Measurements from ENCODE around the gene PHC2. TPM values are rescaled to one million over a fixed set of nuclear protein-coding genes. Genes with fewer than 3 reads are reported as not detected.
A peak's percentile ranks its signal among the peaks of the same experiment; 100 is the strongest.

Gene PHC2
- total and polyA plus RNA-seq, 9 of the 15 experiments (the other 6 are each of a cell fraction or from before 2014, with no cell fraction given): 3.1 to 67.6 (median 34.6) TPM

DNA sequence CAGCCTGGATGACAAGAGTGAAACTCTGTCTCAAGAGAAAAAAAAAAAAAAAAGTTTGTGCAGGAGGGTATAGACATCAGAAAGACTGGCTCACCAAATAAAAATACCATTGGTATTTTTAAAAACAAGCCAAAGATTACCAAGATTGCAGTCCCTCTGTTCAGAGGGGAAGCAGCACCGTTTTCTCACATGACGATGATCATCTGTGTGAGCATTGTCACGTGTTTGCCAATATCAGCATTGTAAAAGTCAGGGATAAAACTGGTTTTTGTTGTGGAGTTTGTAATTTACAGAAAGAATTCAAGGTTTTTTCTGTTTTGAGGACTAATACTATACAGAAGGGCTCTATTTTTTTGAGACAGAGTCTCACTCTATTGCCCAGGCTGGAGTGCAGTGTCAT, 148.1 kb downstream of the PHC2 start:
- Histone ChIP-seq H3K9ac (ENCODE audit: insufficient read depth in 1 of 2, low read depth in 2 of 2, low read length in 2 of 2) (no peak overlapping the region), H3K27me3 (ENCODE audit: control insufficient read depth in 2 of 2, insufficient read depth in 2 of 2, low read length in 2 of 2) (peaks cover 39 to 42% of the 10 kb centered on the region in 2 experiments), H3K27ac (ENCODE audit: extremely low read depth, low read depth, low read length) (no peak overlapping the region), H3K9me1 (ENCODE audit: control insufficient read depth, insufficient read depth, low read length) (no peaks in the 10 kb centered on the region), H3K4me1 (replicated peaks in 1 of 2; ENCODE audit: control insufficient read depth in 2 of 2, insufficient read depth in 2 of 2, low read length in 2 of 2) (peaks cover 0 to 10% of the 10 kb centered on the region in 2 experiments; a peak in 1 of 5 replicates), H3K4me3 (no peak overlapping the region), H3K79me2 (ENCODE audit: control insufficient read depth, insufficient read depth, low read length) (no peaks in the 10 kb centered on the region), H2AFZ (ENCODE audit: low read depth, low read length) (no peak overlapping the region), H3K4me2 (ENCODE audit: insufficient read depth, low read length) (no peak overlapping the region), H4K20me1 (replicated peaks; ENCODE audit: control insufficient read depth, insufficient read depth, low read length) (no peaks in the 10 kb centered on the region; the same call in 1 of the 2 replicates), H3K36me3 (ENCODE audit: control insufficient read depth, insufficient read depth, low read length) (no peaks in the 10 kb centered on the region), H3K9me3 (replicated peaks; ENCODE audit: control insufficient read depth, insufficient read depth, low read depth, low read length) (no peaks in the 10 kb centered on the region)
- 0% methylated on average over 3 of the region's 3 CpGs for WGBS (ENCODE audit: insufficient coverage, low coverage, missing lambda C conversion rate)
- intact Hi-C loops (cut with micrococcal nuclease) (no loop called here), in situ Hi-C loops (cut with MboI) (no loop called here)
- FAIRE-seq: peak; percentile 29
- BruUV-seq (replicated peaks): no TSS peak
- ChIA-PET CTCF (ENCODE audit: low intra/inter-chr PET ratio) (no interaction called here), POLR2A (interaction anchor here (0.5 to 0.6 kb wide), 2 partner anchors 14 to 369 kb away, joined by 3 read pairs; no protein-coding TSS in a partner anchor)
- TF ChIP-seq HNRNPH1 (optimal IDR thresholded peaks at IDR 0.05; ENCODE audit: low read depth, low read length): no peak
- TF ChIP-seq CEBPB (tag; IDR thresholded peaks at IDR 0.05): 0 out of 2 replicates have a peak, but pooled peaks have one; percentile 12
- TF ChIP-seq BACH1 (tag; IDR thresholded peaks at IDR 0.05): no peak
- TF ChIP-seq XRCC3 (IDR thresholded peaks at IDR 0.05): no peak
- TF ChIP-seq NR2C2 (CRISPR knock-in tag; IDR thresholded peaks at IDR 0.05): no peak
- no peak for TF ChIP-seq NR2C2 (tag; IDR thresholded peaks at IDR 0.05)
- no peak for ATAC-seq
- DNase-seq (ENCODE audit: extremely low read depth in 1 of 4, low spot score in 3 of 4): no peak

All from K562 (cell line).